GM18517 (cell line): ENCODE results near the gene SLC24A3.

Experiments used
- ATAC-seq: cut with Tn5 transposase; IDR thresholded peaks from one replicate; pipeline ENCODE4 v1.9.1; 2021; ENCODE audit warnings: mild to moderate bottlenecking, moderate library complexity; ENCODE audit not compliant: unreplicated experiment

Gene SLC24A3

DNA sequence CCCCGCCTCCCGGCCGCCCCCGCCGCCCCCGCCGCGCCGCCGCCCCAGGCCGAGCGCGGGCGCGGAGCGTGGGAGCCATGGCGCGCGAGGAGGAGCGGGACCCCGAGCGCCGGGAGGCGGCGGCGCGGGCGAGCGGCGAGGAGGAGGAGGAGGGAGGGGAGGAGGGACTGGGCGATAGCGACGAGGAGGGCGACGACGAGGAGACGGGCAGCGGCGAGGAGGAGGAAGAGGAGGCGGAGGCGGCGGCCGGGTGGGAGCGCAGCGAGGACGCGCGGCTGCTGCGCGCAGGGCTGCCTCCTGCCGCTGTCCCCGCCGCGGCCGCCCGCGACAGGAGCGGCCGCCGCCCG lies at the start of gene SLC24A3:
Gene SLC24A3, plus strand, starts transcription at position 174 of the 347 bp plus-strand sequence.
- ATAC-seq = no peak

DNA sequence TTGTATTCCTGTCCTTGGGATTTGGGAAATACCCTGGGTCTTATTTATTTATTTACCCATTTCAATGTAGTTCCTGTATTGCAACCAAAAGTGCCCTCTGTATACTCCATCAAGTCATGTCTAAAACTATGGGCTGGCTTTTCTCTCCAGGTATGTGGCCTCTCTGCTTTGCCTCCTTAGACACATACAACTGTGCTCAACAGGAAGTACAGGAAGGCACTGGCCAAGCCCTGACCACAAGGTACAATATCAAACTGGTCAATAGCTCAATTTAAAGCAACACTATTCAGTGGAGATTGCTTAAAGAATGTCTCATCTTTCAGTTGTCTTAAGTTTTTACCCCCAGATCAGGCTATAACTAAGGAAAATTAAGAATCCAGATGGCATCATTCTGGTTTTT lies 42.3 kb upstream of the SLC24A3 start:
- ATAC-seq = no peak

DNA sequence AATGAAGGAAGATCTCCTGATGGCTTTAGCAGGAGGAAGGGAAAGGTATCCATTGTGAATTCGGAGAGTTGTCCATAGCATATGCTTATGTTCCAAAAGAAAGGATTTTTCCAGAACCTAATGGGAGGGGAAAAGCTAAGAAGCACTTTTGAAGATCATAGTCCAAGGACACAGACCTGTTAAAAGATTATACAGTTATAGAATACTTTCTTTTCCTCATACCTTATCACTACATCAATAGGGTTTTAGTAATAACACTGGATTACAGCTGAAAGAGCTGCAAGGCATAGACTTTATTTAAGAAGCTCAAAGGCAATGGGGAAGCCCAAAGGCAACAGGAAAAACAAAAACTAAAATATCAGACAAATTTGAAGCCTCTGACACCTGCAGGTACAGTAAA lies 39.8 kb upstream of the SLC24A3 start:
- ATAC-seq = no peak

DNA sequence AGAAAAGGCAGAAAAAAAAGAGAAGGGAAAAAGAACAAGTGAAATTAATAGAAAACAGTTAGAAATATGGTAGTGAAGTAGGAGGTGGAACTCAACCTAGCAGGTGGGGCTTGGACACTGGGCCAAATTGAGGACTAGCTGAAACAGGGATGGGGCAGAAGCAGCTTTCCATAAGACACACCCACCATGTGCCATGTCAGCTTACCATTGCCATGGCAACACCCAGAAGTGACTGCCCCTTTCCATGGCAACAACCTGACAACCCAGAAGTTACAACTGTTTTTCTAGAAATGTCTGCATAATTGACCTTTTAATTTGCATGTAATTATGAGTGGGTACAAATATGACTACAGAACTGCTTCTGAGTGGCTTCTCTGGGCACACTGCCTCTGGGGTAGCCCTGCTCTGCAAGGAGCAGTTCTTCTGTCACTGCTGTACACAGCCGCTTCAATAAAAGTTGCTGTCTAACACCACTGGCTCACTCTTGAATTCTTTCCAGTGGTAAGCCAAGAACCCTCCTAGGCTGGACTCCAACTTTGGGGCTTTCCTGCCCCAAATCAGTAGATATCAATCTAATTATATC lies 35.9 kb upstream of the SLC24A3 start:
- no peak for ATAC-seq

DNA sequence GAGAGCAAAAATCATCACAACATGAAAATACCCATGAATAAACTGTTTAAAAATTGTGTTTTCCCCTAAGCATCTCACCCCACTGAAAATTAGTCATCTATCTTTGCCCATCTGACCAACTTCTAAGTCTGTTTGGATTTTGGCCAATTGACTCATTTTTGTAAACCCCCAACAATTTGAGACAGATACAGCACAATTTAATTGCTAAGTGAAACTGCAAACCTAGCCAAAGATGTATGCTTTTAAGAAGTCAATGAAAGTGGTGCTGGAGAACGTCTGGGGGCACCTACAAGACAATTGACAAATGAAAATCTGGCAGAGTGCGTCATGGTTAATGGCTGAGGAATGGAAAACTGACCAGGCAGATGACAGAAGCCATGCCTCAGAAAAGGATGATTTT lies 30.9 kb upstream of the SLC24A3 start:
- no peak for ATAC-seq

DNA sequence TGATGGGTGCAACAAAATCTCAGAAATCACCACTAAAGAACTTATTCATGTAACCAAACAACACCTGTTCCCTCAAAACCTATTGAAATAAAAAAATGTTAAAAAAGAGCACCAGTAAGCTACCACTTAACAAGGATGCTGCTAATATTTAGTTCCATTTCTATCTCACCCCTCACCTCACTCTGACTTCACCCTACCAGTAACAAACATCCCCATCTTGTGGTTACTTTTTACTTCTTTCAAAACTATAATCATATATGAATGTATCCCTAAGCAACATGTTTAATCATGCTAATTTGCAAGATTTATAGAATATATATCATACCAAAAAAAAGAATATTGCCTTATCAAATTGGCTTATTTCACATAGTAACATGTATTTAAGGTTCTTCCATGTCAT lies 27.4 kb upstream of the SLC24A3 start:
- no peak for ATAC-seq

DNA sequence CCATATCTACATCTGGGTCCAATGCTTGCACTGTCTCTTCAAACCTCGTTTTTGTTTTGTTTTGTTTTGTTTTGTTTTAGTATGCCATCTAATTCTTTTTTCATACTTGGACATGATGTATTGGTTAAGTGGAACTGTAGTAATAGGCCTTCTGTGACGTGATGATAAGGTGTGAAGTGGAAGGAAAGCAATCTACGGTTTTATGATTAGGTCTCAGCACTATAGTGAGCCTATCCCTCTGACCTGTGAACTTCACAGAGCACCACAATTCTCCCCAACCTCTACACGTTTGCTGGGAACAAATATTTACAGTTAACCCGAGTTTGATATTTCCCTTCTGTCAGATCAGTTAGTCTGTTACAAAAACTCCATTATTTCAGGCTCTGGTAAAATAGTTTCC lies 19.1 kb upstream of the SLC24A3 start:
- no peak for ATAC-seq

DNA sequence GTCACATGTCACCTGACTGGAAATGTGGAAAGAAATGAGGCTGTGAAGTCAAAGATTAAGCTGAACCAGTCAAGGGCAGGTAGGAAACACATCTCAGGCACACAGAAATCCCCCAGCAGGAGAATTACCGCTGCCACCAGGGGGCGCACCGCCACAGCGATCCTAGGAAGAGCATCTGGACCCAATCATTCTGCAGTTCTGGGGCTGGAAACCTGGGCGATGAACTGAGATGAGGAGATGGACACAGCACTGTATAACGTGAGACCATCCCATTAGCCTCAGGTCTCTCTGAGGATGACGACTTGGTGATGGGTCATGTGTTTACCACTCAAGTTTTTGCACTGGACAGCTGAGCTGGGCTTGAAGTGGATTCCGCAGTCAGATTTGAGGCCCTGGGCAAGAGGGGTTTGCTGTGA lies 6.5 kb upstream of the SLC24A3 start:
- no peak for ATAC-seq

DNA sequence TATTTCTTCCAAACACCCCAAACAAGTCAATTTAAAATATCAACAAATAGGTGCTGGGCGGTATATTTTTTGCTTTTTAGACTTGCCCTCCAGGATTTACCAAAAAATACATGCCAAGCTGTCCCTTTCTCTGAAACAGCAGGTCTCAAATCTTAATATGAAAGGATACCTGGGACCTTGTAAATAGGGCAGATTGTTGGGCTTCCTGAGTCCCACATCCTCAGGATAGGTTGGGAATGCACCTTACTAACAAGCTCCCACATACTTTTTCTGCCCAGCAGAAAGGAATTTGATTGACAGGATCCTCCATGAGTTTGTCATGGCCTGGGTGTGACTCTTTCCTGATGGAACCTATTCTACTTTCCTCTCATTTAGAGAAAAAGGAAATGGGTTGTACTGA lies 4.9 kb upstream of the SLC24A3 start:
- no peak for ATAC-seq

DNA sequence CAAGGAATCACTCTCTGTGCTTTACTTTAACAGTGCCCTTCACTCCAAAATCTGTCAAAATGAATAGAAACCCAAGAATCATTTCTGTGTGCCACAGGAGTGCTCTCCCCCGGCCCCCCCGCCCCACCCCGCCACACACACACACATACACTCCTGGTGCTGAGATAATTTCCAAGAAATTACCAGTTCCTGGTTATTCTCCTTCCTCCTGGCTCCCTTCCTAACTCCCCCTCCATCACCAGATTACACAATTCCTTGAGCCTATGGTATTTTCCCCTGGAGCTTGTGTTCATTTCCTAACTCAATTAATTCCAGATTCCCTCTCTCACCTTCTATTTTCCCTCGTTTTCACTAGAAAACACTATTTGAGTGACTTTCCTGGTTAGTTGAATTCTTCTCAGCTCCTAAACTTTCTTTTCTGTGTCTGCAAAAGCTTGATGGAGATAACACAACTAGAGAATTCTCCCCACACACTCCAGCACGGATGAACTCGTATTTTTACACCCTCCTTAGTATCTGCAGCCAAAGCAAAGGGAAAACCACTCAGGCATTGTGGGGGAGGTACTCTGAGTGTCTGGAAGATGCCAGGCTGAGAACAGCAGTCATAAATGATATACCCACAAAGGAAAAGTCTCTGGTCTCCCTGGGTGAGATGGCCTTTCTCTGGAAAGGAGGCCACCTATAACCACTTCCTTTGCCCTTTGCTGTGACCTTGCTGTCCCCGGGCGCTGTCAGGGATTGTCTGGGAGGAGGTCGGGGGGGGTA lies 1.9 kb upstream of the SLC24A3 start:
- ATAC-seq = no peak

DNA sequence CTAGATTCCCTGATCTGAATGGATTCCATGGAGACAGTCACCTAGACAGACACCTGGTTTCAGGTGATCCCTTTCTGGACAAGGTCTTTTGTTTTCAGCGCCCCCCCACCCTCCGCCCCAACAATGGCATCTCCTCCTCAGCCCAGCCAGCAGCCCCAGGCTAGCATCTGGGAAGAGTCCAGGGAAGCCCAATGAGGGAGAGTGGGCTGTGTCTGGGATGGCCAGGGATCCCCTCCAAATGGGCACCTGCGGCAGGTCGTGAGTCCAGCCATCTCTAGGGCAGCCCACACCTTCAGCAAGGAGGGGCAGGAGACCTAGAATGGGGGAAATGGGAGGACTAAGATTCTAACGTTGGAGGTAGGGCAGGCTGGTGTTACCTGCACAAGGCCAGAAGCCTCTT lies 1.2 kb upstream of the SLC24A3 start:
- no peak for ATAC-seq

DNA sequence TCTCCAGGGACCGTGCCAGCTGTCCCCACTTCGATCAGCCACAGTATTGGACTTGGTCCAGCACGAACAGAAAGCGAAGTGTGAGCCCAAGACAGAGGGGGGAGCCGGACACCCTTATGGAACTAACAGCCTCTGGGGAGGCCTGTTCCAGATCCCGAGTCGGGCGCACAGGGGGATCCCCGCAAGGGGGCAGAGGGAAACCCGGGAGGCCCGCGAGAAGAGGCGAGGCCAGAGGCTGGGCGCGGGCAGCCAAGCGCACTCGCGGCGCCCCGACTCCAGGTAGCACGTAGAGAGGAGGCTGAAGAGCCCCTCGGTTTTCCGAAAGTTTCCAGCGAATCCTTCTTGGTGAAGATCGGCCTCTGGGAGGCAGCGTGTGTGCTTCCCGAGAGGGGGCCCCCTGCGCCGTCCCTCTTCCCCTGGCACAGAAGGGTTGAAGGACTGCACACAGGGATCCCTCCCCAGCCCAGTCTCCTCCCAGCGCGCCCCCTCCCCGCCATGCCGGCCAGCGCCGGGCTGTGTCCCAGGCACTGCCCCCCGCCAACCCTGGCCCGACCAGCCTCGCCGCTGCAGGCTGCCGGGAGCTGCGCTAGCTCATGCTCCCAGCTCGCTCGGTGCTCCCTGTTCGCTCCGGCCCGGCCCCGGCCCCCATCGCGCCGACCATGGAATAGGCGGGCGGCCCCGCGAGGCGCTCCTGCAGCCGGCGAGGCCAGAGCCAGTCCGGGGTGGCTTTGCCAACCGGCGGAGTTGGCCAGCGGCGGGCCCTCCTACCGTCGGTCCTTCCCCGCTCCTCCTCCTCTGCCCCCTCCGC lies 577 bp upstream of the SLC24A3 start:
- no peak for ATAC-seq

DNA sequence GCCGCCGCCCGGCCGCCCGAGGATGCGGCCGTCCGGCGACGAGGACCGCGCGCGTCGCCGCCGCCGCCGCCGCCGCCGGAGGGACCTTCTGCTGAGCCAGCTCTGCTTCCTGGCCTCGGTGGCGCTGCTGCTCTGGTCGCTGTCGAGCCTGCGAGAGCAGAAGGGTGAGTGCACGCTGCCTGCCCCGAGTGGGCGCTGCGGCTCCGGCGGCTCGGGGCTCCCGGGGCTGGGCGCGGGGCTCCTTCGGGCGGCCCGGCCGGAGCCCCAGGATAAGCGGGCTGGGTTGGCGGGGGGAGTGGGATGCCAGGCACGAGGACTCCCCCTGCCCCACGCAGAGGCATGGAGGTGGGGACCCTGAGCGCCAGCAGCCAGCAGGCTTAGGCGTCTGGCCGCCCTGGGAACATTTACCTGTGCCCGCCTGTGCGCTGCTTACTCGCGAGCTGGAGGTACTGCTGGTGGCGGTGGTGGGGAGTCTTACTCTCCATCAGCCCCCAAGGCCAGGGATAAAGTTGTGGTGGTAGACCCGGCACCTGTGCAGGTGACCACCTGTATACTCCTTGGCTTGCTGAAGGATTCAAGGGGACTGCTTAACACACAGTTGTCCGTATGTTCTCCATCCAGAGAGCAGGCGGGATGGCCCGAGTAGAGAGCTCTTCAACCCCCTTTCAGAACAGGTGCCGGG lies 520 bp downstream of the SLC24A3 start:
- no peak for ATAC-seq

DNA sequence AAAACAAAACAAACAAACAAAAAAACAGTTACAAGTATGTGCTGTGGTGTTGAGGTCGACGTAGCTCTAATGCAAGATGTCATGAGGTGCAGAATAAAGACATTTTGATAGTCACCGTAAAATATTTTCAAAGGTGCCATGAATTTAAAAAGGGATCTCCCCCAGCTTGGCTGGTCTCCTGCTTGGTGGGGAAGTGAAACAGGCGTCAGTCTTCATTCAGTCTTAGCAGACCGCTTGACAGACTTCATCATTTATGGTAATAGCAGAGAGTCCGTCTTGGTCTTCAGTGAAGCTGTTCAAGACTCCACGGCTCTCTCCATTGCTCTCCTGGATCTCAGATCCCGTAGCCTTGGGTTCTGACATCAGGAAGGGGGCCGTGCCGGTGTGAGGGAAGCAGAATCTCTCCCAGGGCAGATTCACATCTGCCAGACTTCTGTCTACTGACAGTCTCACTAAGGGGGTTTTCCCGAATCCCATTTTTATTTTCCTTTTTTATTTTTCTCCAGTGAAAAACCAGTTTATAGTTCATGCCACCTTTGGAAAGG lies 1.6 kb downstream of the SLC24A3 start:
- ATAC-seq = no peak

DNA sequence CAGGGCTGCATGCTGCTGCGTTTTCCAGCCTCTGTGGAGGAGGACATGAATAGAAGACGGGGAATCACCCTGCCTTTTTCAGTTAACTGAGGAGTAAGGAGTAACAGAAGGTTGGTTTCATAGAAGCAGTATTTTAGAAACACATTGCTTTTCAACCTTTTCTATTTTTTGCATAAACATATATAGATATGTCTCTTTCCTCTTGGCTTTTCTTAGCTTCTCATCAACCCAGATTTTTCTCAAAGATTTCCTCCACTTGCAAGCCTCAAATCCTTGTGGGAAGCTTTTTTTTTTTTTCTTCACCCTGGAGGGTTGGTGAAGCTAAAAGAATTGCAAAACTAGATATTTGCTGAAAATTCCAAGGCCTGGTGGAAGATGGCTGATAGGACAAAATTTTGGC lies 6.0 kb downstream of the SLC24A3 start:
- ATAC-seq = no peak

DNA sequence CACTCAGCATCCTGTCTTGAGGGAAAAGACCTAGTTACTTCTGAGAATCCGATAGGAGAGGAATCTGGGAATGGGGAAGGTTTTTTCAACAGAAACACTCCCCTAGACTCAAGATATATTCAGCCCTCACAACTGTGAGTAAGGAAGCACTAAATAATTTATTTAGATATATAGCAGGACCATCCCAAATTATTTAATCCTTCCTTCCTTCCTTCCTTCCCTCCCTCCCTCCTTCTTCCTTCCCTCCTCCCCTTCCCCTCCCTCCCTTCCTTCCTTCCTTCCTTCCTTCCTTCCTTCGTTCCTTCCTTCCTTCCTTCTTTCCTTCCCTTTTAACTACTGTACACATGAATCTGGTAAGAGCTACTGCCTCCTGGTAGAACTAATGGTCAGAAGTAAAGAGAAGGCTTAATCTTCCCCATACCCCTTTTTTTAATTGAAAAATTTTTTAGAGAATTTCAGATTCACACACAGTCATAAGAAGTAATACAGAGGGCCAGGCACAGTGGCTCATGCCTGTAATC lies 10.1 kb downstream of the SLC24A3 start:
- no peak for ATAC-seq

DNA sequence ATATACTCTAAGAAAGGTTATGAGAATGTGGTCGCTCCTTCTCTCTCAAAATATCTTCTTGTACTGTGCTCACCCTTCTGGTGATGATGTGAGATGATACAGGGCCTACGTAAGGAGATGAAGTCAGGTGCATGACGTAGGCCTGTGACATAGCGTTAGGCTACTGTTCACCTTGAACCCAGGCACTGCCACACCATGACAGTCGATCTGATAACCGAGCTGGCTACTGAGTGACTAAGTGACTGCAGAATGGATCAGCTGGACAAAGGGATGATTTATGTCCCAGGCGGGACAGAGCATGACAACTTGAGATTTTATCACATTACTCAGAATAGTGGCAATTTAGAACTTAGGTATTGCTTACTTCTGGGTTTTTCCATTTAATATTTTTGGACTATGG lies 11.2 kb downstream of the SLC24A3 start:
- ATAC-seq = no peak

DNA sequence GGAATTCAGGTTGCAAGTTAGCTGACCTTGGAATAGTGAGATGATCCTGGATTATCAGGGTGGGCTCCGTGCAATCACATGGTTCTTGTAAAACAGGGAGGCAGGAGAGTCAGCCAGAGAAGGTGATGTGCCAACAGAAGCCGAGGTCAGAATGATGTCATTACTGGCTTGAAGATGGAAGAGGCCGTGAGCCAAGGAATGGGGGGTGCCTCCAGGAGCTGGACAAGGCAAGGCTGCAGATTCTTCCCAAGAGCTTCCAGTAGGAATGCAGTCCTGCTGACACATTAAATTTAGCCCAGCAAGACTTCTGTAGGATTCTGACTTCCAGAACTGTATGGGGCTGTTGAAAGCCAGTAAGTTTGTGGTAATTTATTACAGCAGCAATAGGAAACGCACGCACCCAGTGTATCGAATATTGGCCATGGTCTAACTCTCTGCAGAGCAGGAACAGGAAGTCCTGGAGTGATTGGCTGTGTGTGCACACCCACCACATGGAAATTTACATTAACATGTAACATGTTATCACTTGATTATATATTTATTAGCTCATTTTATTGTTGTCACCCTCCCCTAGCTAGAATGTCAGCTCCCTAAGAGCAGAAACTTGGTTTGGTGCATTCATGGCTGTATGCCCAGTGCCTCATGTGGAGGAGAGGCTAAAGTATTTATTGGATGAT lies 19.1 kb downstream of the SLC24A3 start:
- ATAC-seq = no peak

DNA sequence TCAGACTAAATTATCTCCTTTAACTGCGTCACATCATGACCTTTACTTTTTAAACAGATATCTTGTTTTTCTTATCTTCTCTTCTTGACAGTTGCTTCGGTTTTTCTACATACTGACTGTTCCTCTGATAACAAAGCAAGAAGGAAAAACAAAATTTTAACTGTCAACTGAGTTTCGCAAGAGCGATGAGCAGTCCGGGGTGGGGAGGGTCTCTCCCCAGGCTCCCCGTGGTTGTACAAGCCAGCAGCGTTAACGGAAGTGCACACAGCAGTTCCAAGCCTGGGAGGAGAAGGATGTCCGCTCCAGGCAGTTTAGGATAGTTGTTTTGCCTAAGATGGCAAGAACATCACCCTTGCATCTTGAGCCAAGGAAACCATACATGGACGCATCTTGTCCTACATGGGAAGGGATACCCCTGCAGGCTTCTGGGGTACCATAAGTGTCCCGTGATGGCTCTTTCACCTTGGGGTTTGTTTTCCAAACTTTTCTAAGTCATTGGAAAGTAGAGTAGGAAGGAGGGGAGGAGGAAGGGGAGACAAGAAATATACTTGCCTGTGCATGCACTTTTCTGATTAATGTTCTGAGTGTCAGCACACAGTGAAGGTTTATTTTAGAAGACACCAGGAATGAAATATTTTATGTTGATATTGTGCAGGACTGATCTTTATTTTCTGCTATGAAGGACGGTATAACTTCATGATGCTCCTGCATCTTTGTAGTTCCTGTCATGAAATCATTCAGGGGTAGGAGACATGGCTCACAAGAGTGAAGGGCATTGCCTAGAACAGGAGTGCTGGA lies 20.8 kb downstream of the SLC24A3 start:
- ATAC-seq = no peak
